ENCODE results near the gene NRG3.

- no peak for TF ChIP-seq CTCF (conservative IDR thresholded peaks at IDR 0.05; ENCODE audit: low read length)
- no peak for TF ChIP-seq EZH2phosphoT487 (IDR thresholded peaks at IDR 0.05; ENCODE audit: borderline replicate concordance, low read depth, low read length)
These were observed 286.3 kb downstream of the NRG3 start for GRCh38 chr10:82161264-82161663.
